Trophoblast cell (in vitro differentiated cells and primary cell): ENCODE data around the gene PRRX1.

Source experiments
- DNase-seq, 2 donors: peaks; one replicate each; pipeline ENCODE4 v3.0.0-alpha.2; 2016
- H2AFZ ChIP-seq: 2 replicates; pipeline ENCODE4 v1.6.1; 2013; ENCODE audit warnings: low read length, moderate library complexity, mild to moderate bottlenecking; ENCODE audit not compliant: insufficient read depth, poor library complexity
- H2AK5ac ChIP-seq: 2 replicates; pipeline ENCODE4 v1.6.1; 2013; ENCODE audit warnings: mild to moderate bottlenecking, low read length
- H2BK120ac ChIP-seq: 2 replicates; pipeline ENCODE4 v1.6.1; 2013; ENCODE audit warnings: low read length, mild to moderate bottlenecking, moderate library complexity; ENCODE audit not compliant: insufficient read depth, poor library complexity
- H2BK12ac ChIP-seq: 2 replicates; pipeline ENCODE4 v1.6.1; 2013; ENCODE audit warnings: mild to moderate bottlenecking, low read length, moderate library complexity
- H2BK5ac ChIP-seq: 2 replicates; pipeline ENCODE4 v1.6.1; 2013; ENCODE audit warnings: low read length, low read depth, moderate library complexity, mild to moderate bottlenecking; ENCODE audit not compliant: poor library complexity
- H3K14ac ChIP-seq: 2 replicates; pipeline ENCODE4 v1.6.1; 2013; ENCODE audit warnings: mild to moderate bottlenecking, low read length
- H3K18ac ChIP-seq: 2 replicates; pipeline ENCODE4 v1.6.1; 2013; ENCODE audit warnings: mild to moderate bottlenecking, low read length
- H3K23ac ChIP-seq: 2 replicates; pipeline ENCODE4 v1.6.1; 2013; ENCODE audit warnings: low read length
- H3K27ac ChIP-seq: 2 replicates; pipeline ENCODE4 v1.5.1; 2013; ENCODE audit warnings: low read depth, mild to moderate bottlenecking, inconsistent platforms, low read length, moderate library complexity
- H3K27me3 ChIP-seq: 2 replicates; pipeline ENCODE4 v1.6.1; 2013; ENCODE audit warnings: inconsistent platforms, mild to moderate bottlenecking, low read length, moderate library complexity; ENCODE audit not compliant: insufficient read depth
- H3K36me3 ChIP-seq, 2 experiments: 1 replicate in 1 of 2; 2 replicates in 1 of 2; pipeline ENCODE4 v1.6.1; 2013; ENCODE audit warnings: low read length in 2 of 2, mild to moderate bottlenecking in 2 of 2, moderate library complexity in 1 of 2; ENCODE audit not compliant: insufficient read depth in 2 of 2, control insufficient read depth in 1 of 2
- H3K4ac ChIP-seq: 2 replicates; pipeline ENCODE4 v1.6.1; 2013; ENCODE audit warnings: low read depth, mild to moderate bottlenecking, low read length, moderate library complexity
- H3K4me1 ChIP-seq, 2 experiments: 1 replicate in 1 of 2; 2 replicates in 1 of 2; pipeline ENCODE4 v1.6.1; 2013; ENCODE audit warnings: low read length in 2 of 2, mild to moderate bottlenecking in 2 of 2, moderate library complexity in 1 of 2; ENCODE audit not compliant: insufficient read depth in 2 of 2, control insufficient read depth in 1 of 2
- H3K4me2 ChIP-seq: 2 replicates; pipeline ENCODE4 v1.6.1; 2013; ENCODE audit warnings: inconsistent platforms, mild to moderate bottlenecking, low read length, moderate library complexity
- H3K4me3 ChIP-seq: 2 replicates; pipeline ENCODE4 v1.5.1; 2013; ENCODE audit warnings: mild to moderate bottlenecking, low read depth, low read length, inconsistent platforms
- H3K79me1 ChIP-seq: one replicate; pipeline ENCODE4 v1.6.1; 2013; ENCODE audit warnings: low read length
- H3K79me2 ChIP-seq: 2 replicates; pipeline ENCODE4 v1.6.1; 2013; ENCODE audit warnings: low read length, mild to moderate bottlenecking; ENCODE audit not compliant: control insufficient read depth, insufficient read depth, poor library complexity
- H3K9ac ChIP-seq: 2 replicates; pipeline ENCODE4 v1.6.1; 2013; ENCODE audit warnings: mild to moderate bottlenecking, low read length
- H3K9me3 ChIP-seq: 2 replicates; pipeline ENCODE4 v1.6.1; 2013; ENCODE audit warnings: low read depth, mild to moderate bottlenecking, control low read depth, inconsistent platforms, low read length; ENCODE audit not compliant: insufficient read depth
- H4K12ac ChIP-seq: 2 replicates; pipeline ENCODE4 v1.6.1; 2013; ENCODE audit warnings: low read depth, mild to moderate bottlenecking, low read length, moderate library complexity
- H4K8ac ChIP-seq: 2 replicates; pipeline ENCODE4 v1.6.1; 2013; ENCODE audit warnings: low read depth, mild to moderate bottlenecking, low read length, moderate library complexity
- H4K91ac ChIP-seq: one replicate; pipeline ENCODE4 v1.6.1; 2013; ENCODE audit warnings: low read depth, mild to moderate bottlenecking, low read length, moderate library complexity
- WGBS: extraction: QIAGEN DNeasy Blood & Tissue Kit; methylation state at CpG from one replicate; pipeline ENCODE4 v1.1.7; 2013; ENCODE audit warnings: missing lambda C conversion rate; ENCODE audit not compliant: insufficient read length, insufficient coverage; ENCODE audit errors: extremely low coverage; 5-methylcytosine and 5-hydroxymethylcytosine counted together

The PRRX1 gene

DNA sequence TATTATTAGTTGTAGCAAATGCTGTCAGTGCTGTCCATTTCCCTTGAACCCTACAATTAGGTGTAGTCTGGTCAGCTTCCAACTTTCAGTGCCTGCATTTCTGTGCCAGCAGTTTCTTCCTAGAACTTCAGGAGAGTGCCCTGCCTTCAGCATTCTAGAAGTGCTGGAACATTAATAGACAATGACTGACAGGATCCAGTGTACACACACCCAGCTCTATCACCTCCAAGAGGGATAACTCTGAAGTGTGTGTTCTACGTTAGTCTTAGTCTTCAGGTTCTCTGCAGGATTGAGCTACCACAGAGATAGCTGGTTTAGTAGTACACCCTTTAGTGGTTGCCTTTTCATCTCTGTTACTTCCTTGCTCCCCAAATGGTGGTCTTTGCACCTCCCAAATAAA, 61.4 kb downstream of the PRRX1 start:
- Histone ChIP-seq H3K9me3 (no peaks in the 10 kb centered on the region), H3K9ac (no peak overlapping the region), H3K23ac (no peak overlapping the region), H3K4me2 (no peak overlapping the region), H3K4me3 (no peak overlapping the region), H4K12ac (no peak overlapping the region), H2BK120ac (no peak overlapping the region), H2BK5ac (no peak overlapping the region), H2AK5ac (no peak overlapping the region), H3K27me3 (no peaks in the 10 kb centered on the region), H3K79me2 (no peaks in the 10 kb centered on the region), H3K14ac (no peak overlapping the region), H4K91ac (no peak overlapping the region), H3K79me1 (no peaks in the 10 kb centered on the region), H4K8ac (no peak overlapping the region), H3K4me1 (no peaks in the 10 kb centered on the region), H2BK12ac (no peak overlapping the region), H3K27ac (no peak overlapping the region), H3K18ac (no peak overlapping the region), H3K36me3 (no peaks in the 10 kb centered on the region), H3K4ac (no peak overlapping the region), H2AFZ (no peak overlapping the region)
- no peak for DNase-seq
- WGBS, result no CpG with 5 or more reads among the region's 1 CpG

DNA sequence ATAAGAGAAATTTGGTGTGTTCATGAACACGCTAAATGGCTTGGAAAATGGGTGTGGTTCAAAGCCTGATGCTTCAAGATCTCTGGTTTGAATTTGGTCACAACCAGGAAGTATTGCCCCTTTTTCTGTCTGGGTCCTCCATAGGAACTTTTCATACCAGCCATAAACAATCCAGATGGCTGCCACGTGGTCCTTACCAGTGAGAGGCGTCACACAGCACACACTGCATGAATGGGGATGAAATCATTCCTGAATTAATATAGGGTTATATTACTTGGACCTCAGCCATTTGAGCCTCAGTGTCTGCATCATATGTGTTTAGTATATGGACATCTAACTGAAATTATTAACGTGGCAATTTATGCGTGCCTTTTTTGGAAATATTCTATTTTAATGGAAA, 64.0 kb downstream of the PRRX1 start:
- Histone ChIP-seq H4K91ac (no peak overlapping the region), H2BK120ac (no peak overlapping the region), H3K27me3 (no peaks in the 10 kb centered on the region), H3K4me2 (no peak overlapping the region), H3K79me1 (no peaks in the 10 kb centered on the region), H3K9me3 (no peaks in the 10 kb centered on the region), H3K79me2 (no peaks in the 10 kb centered on the region), H3K9ac (no peak overlapping the region), H3K4me3 (no peak overlapping the region), H3K36me3 (no peaks in the 10 kb centered on the region), H3K18ac (no peak overlapping the region), H4K8ac (no peak overlapping the region), H4K12ac (no peak overlapping the region), H2BK5ac (no peak overlapping the region), H3K23ac (no peak overlapping the region), H3K4ac (no peak overlapping the region), H3K27ac (no peak overlapping the region), H2BK12ac (no peak overlapping the region), H2AFZ (no peak overlapping the region), H2AK5ac (no peak overlapping the region), H3K4me1 (no peaks in the 10 kb centered on the region), H3K14ac (no peak overlapping the region)
- DNase-seq, result no peak
- WGBS, result no CpG with 5 or more reads among the region's 5 CpGs

DNA sequence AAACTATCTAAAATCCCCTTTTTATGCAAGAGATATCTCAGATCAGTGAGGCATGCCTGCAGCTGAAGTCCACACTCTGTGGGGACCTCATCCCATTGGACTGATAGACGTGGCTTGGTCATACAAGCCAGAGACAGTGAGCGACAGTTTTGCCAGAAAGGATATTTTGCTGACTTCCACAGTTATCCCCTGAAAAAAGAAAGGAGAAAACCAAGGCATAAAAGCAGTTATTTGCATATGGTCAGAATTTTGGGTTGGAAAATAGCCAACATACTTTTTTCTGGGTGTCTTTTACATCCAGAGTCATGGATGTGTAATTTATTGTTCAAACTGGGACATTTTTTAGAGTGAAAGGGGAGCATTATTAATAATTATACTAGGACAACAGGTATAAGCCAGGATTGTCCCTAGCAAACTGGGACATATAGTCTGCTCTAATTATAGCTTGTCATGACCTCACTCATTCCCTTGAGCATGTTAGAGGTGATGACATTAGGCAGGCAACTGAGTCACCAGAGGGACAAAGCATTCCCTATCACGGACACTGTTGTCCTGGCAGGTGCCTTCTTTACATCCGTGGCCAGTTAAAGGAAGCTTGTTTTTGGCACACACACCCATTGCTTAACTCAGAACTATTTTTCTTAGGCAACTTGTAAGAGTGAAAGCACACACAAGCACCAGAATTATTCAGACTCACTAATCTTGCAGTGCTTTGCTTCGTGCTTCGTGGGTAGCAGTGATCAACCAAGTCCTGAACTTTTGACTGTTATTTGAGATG, 65.5 kb downstream of the PRRX1 start:
- Histone ChIP-seq H3K4ac (no peak overlapping the region), H3K9me3 (no peaks in the 10 kb centered on the region), H3K27me3 (no peaks in the 10 kb centered on the region)

DNA sequence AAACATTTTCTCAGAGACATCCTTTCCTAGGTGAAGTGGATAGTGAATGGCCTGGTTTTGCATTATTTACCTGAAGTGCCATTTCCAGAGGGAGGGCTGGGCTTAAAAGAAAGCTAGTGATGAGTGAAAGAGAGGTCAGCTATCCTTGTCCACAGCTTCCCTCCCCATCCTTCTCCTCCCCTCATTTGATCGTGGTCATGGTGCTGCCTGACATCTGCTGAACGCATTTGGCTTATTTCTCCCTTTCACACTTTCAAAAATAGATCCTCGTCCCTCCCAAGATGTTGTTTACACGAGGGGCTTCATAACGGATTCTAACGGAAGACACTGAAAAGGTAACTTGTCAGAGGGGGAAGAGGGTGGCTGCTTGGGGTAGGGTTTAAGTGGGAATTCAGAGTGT, 66.1 kb downstream of the PRRX1 start:
- no peak overlapping the region for H3K9ac ChIP-seq
- H3K4me1 ChIP-seq, result no peaks in the 10 kb centered on the region
- no peaks in the 10 kb centered on the region for H3K36me3 ChIP-seq
- no peak overlapping the region for H2AK5ac ChIP-seq
- no peak overlapping the region for H3K14ac ChIP-seq
- H3K23ac ChIP-seq, result no peak overlapping the region
- H2BK12ac ChIP-seq, result no peak overlapping the region
- H2BK120ac ChIP-seq, result no peak overlapping the region
- WGBS, result no CpG with 5 or more reads among the region's 6 CpGs
- no peaks in the 10 kb centered on the region for H3K9me3 ChIP-seq
- no peak overlapping the region for H3K4me3 ChIP-seq
- no peak overlapping the region for H4K12ac ChIP-seq
- H2AFZ ChIP-seq, result no peak overlapping the region
- no peak overlapping the region for H3K4me2 ChIP-seq
- H3K79me2 ChIP-seq, result no peaks in the 10 kb centered on the region
- H3K18ac ChIP-seq, result no peak overlapping the region
- no peak overlapping the region for H3K27ac ChIP-seq
- no peaks in the 10 kb centered on the region for H3K27me3 ChIP-seq
- DNase-seq, result no peak
- no peak overlapping the region for H4K91ac ChIP-seq
- H3K79me1 ChIP-seq, result no peaks in the 10 kb centered on the region
- no peak overlapping the region for H2BK5ac ChIP-seq
- no peak overlapping the region for H4K8ac ChIP-seq
- no peak overlapping the region for H3K4ac ChIP-seq

More for the DNA sequence above, 65.5 kb downstream of the PRRX1 start:
- no CpG with 5 or more reads among the region's 6 CpGs for WGBS
- Histone ChIP-seq H3K18ac (no peak overlapping the region), H3K4me2 (no peak overlapping the region), H3K79me1 (no peaks in the 10 kb centered on the region), H3K36me3 (no peaks in the 10 kb centered on the region), H4K8ac (no peak overlapping the region), H3K9ac (no peak overlapping the region), H2AFZ (no peak overlapping the region), H3K4me1 (no peaks in the 10 kb centered on the region), H3K79me2 (no peaks in the 10 kb centered on the region), H2BK120ac (no peak overlapping the region), H2BK5ac (no peak overlapping the region), H4K91ac (no peak overlapping the region), H3K4me3 (no peak overlapping the region), H2BK12ac (no peak overlapping the region), H4K12ac (no peak overlapping the region), H3K27ac (no peak overlapping the region), H3K14ac (no peak overlapping the region), H3K23ac (no peak overlapping the region), H2AK5ac (no peak overlapping the region)
- peak in 1 of 2 donors; percentile 1 for DNase-seq
